Activated naive CD8-positive, alpha-beta T cell treated with anti-CD3 and anti-CD28 coated beads, Interleukin-2, amount 10 ng/mL, durations not matched to agents 7 days and 5 days (primary cell): ENCODE measurements around the gene CTCF. TPM values are rescaled to one million over a fixed set of nuclear protein-coding genes. Genes with fewer than 3 reads are reported as not detected.

Experiments
- ATAC-seq: fragments of 150-1000 bp; cut with Tn5 transposase; one replicate; pipeline ENCODE4 v1.10.0; 2021; ENCODE audit warnings: low read depth, moderate library complexity
- POLR2A ChIA-PET: fragments of 350-600 bp; sonication (Branson Sonifier 250); formaldehyde crosslinking; loops from one replicate; lab custom pipeline; 2021; ENCODE audit warnings: antibody characterized with exemption; lab: Charles Lee
- DNase-seq: peaks from one replicate; pipeline ENCODE4 v3.0.0; 2021
- H3K27ac Mint-ChIP-seq: one replicate; pipeline ENCODE4 v1.8.0; 2022; ENCODE audit warnings: mild to moderate bottlenecking, mixed read lengths
- H3K27me3 Mint-ChIP-seq: one replicate; pipeline ENCODE4 v1.8.0; 2022; ENCODE audit warnings: mild to moderate bottlenecking, moderate library complexity, mixed read lengths
- H3K36me3 Mint-ChIP-seq: one replicate; pipeline ENCODE4 v1.8.0; 2021; ENCODE audit warnings: mild to moderate bottlenecking, mixed read lengths
- H3K4me1 Mint-ChIP-seq: one replicate; pipeline ENCODE4 v1.8.0; 2021; ENCODE audit warnings: mixed read lengths
- H3K4me3 Mint-ChIP-seq: one replicate; pipeline ENCODE4 v1.8.0; 2022; ENCODE audit warnings: mild to moderate bottlenecking, moderate library complexity, mixed read lengths
- H3K9me3 Mint-ChIP-seq: one replicate; pipeline ENCODE4 v1.8.0; 2021; ENCODE audit warnings: mixed read lengths
- total RNA-seq, 2 experiments: library from RNA; stranded (reverse); gene quantifications; one replicate each; pipeline ENCODE4 v1.2.3, GENCODE V29; 2021

Gene CTCF
- total RNA-seq, 2 experiments from 2014 or later: 69.9 to 72.3 TPM

GRCh38 chr16:67676939-67677338, 114.6 kb downstream of the CTCF start:
- DNase-seq: no peak
- H3K27me3 Mint-ChIP-seq: no peaks in the 10 kb centered on the region
- no peaks in the 10 kb centered on the region for H3K36me3 Mint-ChIP-seq
- no peaks in the 10 kb centered on the region for H3K9me3 Mint-ChIP-seq
- no peak overlapping the region for H3K27ac Mint-ChIP-seq
- POLR2A ChIA-PET: interaction anchor here (1.3 kb wide), 1 partner anchor 166 kb away, joined by 3 read pairs; no protein-coding TSS in a partner anchor
- no peak for ATAC-seq
- H3K4me1 Mint-ChIP-seq: peaks cover 3% of the 10 kb centered on the region
- H3K4me3 Mint-ChIP-seq: no peak overlapping the region

DNA sequence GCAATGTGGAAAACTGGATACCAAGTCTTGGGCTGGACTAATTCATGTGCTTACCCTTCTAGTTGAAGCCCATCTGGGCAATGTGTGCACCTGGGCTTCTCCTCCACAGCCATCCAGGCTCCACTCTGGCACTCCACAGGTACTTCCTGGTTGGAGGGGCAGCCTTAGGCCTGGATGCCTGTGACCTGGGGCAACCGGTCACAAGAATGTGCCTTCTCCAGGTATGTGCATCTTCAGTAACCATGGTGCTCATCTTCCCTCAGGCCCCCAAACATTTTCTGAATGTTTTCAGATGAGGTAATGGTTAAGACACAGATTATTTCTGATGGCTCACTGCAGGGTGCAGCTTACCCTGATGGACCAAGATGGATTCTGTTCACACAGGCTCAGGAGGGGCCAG, 115.4 kb downstream of the CTCF start:
- Mint-ChIP-seq H3K27me3 (no peaks in the 10 kb centered on the region), H3K36me3 (no peaks in the 10 kb centered on the region), H3K4me1 (no peaks in the 10 kb centered on the region), H3K9me3 (no peaks in the 10 kb centered on the region), H3K4me3 (no peak overlapping the region), H3K27ac (no peak overlapping the region)
- POLR2A ChIA-PET: no interaction called here
- no peak for DNase-seq
- ATAC-seq: no peak

GRCh38 chr16:67678354-67679023, 116.2 kb downstream of the CTCF start:
- Mint-ChIP-seq H3K36me3 (no peaks in the 10 kb centered on the region), H3K27ac (no peak overlapping the region), H3K4me3 (no peak overlapping the region), H3K4me1 (no peaks in the 10 kb centered on the region), H3K9me3 (no peaks in the 10 kb centered on the region), H3K27me3 (no peaks in the 10 kb centered on the region)
- POLR2A ChIA-PET: interaction anchor here (0.7 kb wide), 1 partner anchor 154 kb away, joined by 4 read pairs; no protein-coding TSS in a partner anchor
- no peak for ATAC-seq
- DNase-seq: no peak

GRCh38 chr16:67679935-67680897, 117.9 kb downstream of the CTCF start:
- no peaks in the 10 kb centered on the region for H3K4me1 Mint-ChIP-seq
- DNase-seq (no peak), ATAC-seq (no peak)

GRCh38 chr16:67683767-67684166, 121.4 kb downstream of the CTCF start:
- no peak overlapping the region for H3K27ac Mint-ChIP-seq
- H3K9me3 Mint-ChIP-seq: no peaks in the 10 kb centered on the region
- H3K4me1 Mint-ChIP-seq: no peaks in the 10 kb centered on the region
- no peak for DNase-seq
- peaks cover 2% of the 10 kb centered on the region for H3K36me3 Mint-ChIP-seq
- H3K27me3 Mint-ChIP-seq: no peaks in the 10 kb centered on the region
- POLR2A ChIA-PET: no interaction called here
- ATAC-seq: no peak
- no peak overlapping the region for H3K4me3 Mint-ChIP-seq

More at GRCh38 chr16:67679935-67680897, 117.9 kb downstream of the CTCF start:
- Mint-ChIP-seq H3K27ac (no peak overlapping the region), H3K27me3 (no peaks in the 10 kb centered on the region), H3K9me3 (no peaks in the 10 kb centered on the region), H3K4me3 (no peak overlapping the region), H3K36me3 (no peaks in the 10 kb centered on the region)
- POLR2A ChIA-PET: interaction anchor here (0.7 to 1.1 kb wide), 2 partner anchors 47 to 254 kb away, joined by 3 read pairs; no protein-coding TSS in a partner anchor

GRCh38 chr16:67685388-67686112, 123.2 kb downstream of the CTCF start:
- DNase-seq (no peak), ATAC-seq (no peak)
- H3K27ac Mint-ChIP-seq: no peak overlapping the region
- no peak overlapping the region for H3K4me3 Mint-ChIP-seq
- H3K36me3 Mint-ChIP-seq: peaks cover 2% of the 10 kb centered on the region
- H3K9me3 Mint-ChIP-seq: no peaks in the 10 kb centered on the region
- POLR2A ChIA-PET: interaction anchor here (0.7 kb wide), 1 partner anchor 59 kb away, joined by 3 read pairs; no protein-coding TSS in a partner anchor
- H3K27me3 Mint-ChIP-seq: no peaks in the 10 kb centered on the region
- H3K4me1 Mint-ChIP-seq: no peaks in the 10 kb centered on the region

Other genes with a start within 250 kb of the CTCF start
- gene KCTD19, start 235.8 kb upstream of the CTCF start, total RNA-seq: 1 to 10 TPM; 1.2 to 1.6 TPM
- gene LRRC36, start 235.7 kb upstream of the CTCF start, total RNA-seq: under 1 TPM; 0.28 to 0.64 TPM
- not detected for gene TPPP3, start 169.0 kb upstream of the CTCF start, total RNA-seq
- gene ZDHHC1, start 146.0 kb upstream of the CTCF start, total RNA-seq: under 1 TPM; 0.36 to 0.40 TPM
- not detected for gene HSD11B2, start 131.4 kb upstream of the CTCF start, total RNA-seq
- 10 to 100 TPM; 41.8 to 48.8 TPM for gene ATP6V0D1, start 81.4 kb upstream of the CTCF start, total RNA-seq
- gene AGRP, start 79.0 kb upstream of the CTCF start, total RNA-seq: not detected
- gene RIPOR1, start 33.7 kb upstream of the CTCF start, total RNA-seq: 10 to 100 TPM; 28.7 to 35.7 TPM
- 100 to 1,000 TPM; 199 to 203 TPM for gene CARMIL2, start 82.6 kb downstream of the CTCF start, total RNA-seq
- gene ACD, start 97.7 kb downstream of the CTCF start, total RNA-seq: 10 to 100 TPM; 50.7 to 54.2 TPM
- 10 to 100 TPM in 1 of 2 experiments, 1 to 10 TPM in 1; 9.5 to 11.1 TPM for gene PARD6A, start 98.4 kb downstream of the CTCF start, total RNA-seq
- 10 to 100 TPM in 1 of 2 experiments, 1 to 10 TPM in 1; 9.6 to 12.1 TPM for gene ENKD1, start 104.2 kb downstream of the CTCF start, total RNA-seq
- 1 to 10 TPM; 5.6 to 5.8 TPM for gene C16orf86, start 104.3 kb downstream of the CTCF start, total RNA-seq
- 10 to 100 TPM; 12.5 to 14.2 TPM for gene GFOD2, start 156.8 kb downstream of the CTCF start, total RNA-seq
- 10 to 100 TPM; 23.1 to 23.2 TPM for gene RANBP10, start 244.0 kb downstream of the CTCF start, total RNA-seq
- under 1 TPM in 1 of 2 experiments, not detected in 1; 0.40 TPM for gene TSNAXIP1, start 244.4 kb downstream of the CTCF start, total RNA-seq